ENCODE results near the gene BBS9.

DNA sequence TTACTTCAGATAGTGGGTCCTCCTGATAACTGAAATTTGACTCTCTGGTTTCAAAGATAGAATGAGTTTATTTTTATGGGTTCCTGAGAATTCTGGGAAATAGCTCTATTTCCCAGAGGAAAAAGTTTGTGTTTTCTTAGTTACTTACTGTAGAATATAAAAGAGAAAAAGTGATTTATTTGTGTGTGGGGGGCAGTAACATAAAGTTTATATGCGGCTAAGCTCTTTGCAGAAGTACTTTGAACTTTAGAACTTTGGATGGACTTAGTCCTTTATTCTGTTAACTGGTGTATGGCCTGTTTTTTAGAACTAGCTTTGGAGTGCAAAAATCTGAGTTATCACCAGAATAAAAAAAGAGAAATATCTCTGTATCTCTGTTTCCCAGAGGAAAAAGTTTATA is 157.1 kb downstream of the BBS9 start:
- TF ChIP-seq, protein P1, sequence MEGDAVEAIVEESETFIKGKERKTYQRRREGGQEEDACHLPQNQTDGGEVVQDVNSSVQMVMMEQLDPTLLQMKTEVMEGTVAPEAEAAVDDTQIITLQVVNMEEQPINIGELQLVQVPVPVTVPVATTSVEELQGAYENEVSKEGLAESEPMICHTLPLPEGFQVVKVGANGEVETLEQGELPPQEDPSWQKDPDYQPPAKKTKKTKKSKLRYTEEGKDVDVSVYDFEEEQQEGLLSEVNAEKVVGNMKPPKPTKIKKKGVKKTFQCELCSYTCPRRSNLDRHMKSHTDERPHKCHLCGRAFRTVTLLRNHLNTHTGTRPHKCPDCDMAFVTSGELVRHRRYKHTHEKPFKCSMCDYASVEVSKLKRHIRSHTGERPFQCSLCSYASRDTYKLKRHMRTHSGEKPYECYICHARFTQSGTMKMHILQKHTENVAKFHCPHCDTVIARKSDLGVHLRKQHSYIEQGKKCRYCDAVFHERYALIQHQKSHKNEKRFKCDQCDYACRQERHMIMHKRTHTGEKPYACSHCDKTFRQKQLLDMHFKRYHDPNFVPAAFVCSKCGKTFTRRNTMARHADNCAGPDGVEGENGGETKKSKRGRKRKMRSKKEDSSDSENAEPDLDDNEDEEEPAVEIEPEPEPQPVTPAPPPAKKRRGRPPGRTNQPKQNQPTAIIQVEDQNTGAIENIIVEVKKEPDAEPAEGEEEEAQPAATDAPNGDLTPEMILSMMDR (IDR thresholded peaks at IDR 0.05) = no peak
- TF ChIP-seq POLR2A (IDR thresholded peaks at IDR 0.05) = no peak

All from testis (tissue), 2 donors.